Measurements from ENCODE around the gene DUSP12. TPM values are rescaled to one million over a fixed set of nuclear protein-coding genes. Genes with fewer than 3 reads are reported as not detected.
A peak's percentile ranks its signal among the peaks of the same experiment; 100 is the strongest.

DUSP12 gene
- total and polyA plus RNA-seq, 2 donors (not counting 3 experiments of a cell fraction or from before 2014, with no cell fraction given): 26.8 to 31.6 TPM

DNA sequence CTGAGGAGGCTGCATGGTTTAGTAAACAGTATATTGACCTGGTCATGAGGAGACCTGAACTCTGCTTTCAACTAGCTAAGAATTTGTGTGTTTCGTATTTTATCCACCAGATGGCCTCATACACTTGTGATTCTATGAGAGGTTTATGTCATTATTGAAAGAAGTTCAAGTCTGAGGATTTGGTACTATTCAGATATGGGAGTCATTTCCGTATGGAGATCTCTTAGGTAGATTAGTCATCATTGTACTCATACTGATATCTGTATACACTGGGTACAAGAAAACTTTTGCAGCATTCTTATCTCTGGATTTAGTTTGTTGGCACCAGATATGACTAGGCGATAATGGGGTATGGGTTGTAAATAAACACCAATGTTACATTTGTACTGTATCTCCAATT, 43.2 kb downstream of the DUSP12 start:
- peaks cover 6% of the 10 kb centered on the region for H3K79me2 ChIP-seq (ENCODE audit: control insufficient read depth, insufficient read depth, low read length)
- H3K27me3 ChIP-seq (ENCODE audit: control insufficient read depth in 2 of 2, insufficient read depth in 2 of 2, low read length in 2 of 2): no peaks in the 10 kb centered on the region
- BruUV-seq (replicated peaks): no TSS peak
- no peaks in the 10 kb centered on the region for H3K9me3 ChIP-seq (replicated peaks; ENCODE audit: control insufficient read depth, insufficient read depth, low read length)
- H3K9me1 ChIP-seq (replicated peaks; ENCODE audit: control insufficient read depth, extremely low read depth, insufficient read depth, low read length): no peaks in the 10 kb centered on the region
- H3K4me1 ChIP-seq (ENCODE audit: control insufficient read depth, extremely low read depth, insufficient read depth, low read length): peaks cover 14% of the 10 kb centered on the region
- POLR2A ChIA-PET: interaction anchor here (1.2 to 1.6 kb wide), 3 partner anchors 14 to 244 kb away, joined by 3 to 12 read pairs (median 5); partner anchors contain the start of gene OLFML2B
- H3K27ac ChIP-seq (ENCODE audit: insufficient read depth, low read depth, low read length): peak overlapping the region; percentile 2
- no peak overlapping the region for H3K4me3 ChIP-seq (replicated peaks in 1 of 3; ENCODE audit: insufficient read depth in 1 of 3, low read depth in 1 of 3, low read length in 3 of 3)
- no peaks in the 10 kb centered on the region for H4K20me1 ChIP-seq (replicated peaks; ENCODE audit: control insufficient read depth, extremely low read depth, insufficient read depth, low read length)
- CTCF ChIA-PET: interaction anchor here (0.6 to 10.9 kb wide), 67 partner anchors 10 to 716 kb away, joined by 3 to 754 read pairs (median 4); partner anchors contain the start of genes DUSP12 and OLFML2B
- DNase-seq (ENCODE audit: low read depth, low spot score) (peak; percentile 88), FAIRE-seq (peak; percentile 77)
- dilution Hi-C loops (cut with MboI; ENCODE audit: extremely low pct_ligation_motif_present, low sequenced_read_pairs) (no loop called here), intact Hi-C loops (cut with micrococcal nuclease) (loop anchor here (1.0 to 5.0 kb wide), 7 partner anchors 55 to 600 kb away; no protein-coding TSS in a partner anchor)
- H3K9ac ChIP-seq (replicated peaks; ENCODE audit: extremely low read depth, insufficient read depth, low read length): no peak overlapping the region
- TF ChIP-seq, protein P1, sequence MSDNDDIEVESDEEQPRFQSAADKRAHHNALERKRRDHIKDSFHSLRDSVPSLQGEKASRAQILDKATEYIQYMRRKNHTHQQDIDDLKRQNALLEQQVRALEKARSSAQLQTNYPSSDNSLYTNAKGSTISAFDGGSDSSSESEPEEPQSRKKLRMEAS (IDR thresholded peaks at IDR 0.05; ENCODE audit: insufficient read depth, insufficient read length): no peak
- peak; percentile 47 for TF ChIP-seq POLR2AphosphoS5 (IDR thresholded peaks at IDR 0.05; ENCODE audit: insufficient read depth, low read depth, low read length)
- peak; percentile 92 for TF ChIP-seq GATA2 (IDR thresholded peaks at IDR 0.05; ENCODE audit: insufficient read depth, insufficient read length, low read depth, low read length)
- TF ChIP-seq, protein P2, sequence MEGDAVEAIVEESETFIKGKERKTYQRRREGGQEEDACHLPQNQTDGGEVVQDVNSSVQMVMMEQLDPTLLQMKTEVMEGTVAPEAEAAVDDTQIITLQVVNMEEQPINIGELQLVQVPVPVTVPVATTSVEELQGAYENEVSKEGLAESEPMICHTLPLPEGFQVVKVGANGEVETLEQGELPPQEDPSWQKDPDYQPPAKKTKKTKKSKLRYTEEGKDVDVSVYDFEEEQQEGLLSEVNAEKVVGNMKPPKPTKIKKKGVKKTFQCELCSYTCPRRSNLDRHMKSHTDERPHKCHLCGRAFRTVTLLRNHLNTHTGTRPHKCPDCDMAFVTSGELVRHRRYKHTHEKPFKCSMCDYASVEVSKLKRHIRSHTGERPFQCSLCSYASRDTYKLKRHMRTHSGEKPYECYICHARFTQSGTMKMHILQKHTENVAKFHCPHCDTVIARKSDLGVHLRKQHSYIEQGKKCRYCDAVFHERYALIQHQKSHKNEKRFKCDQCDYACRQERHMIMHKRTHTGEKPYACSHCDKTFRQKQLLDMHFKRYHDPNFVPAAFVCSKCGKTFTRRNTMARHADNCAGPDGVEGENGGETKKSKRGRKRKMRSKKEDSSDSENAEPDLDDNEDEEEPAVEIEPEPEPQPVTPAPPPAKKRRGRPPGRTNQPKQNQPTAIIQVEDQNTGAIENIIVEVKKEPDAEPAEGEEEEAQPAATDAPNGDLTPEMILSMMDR (IDR thresholded peaks at IDR 0.05; ENCODE audit: extremely low read depth in 1 of 2, insufficient read depth in 1 of 2, low read depth in 1 of 2, low read length in 2 of 2): peak; percentile 26 to 39
- TF ChIP-seq JUN (IDR thresholded peaks at IDR 0.05; ENCODE audit: borderline replicate concordance, insufficient read depth, insufficient read length, low read depth): peak; percentile 86
- TF ChIP-seq EZH2 (IDR thresholded peaks at IDR 0.05; ENCODE audit: borderline replicate concordance, low read depth, low read length, severe bottlenecking): no peak
- peak; percentile 83 for TF ChIP-seq FOS (IDR thresholded peaks at IDR 0.05; ENCODE audit: borderline replicate concordance, insufficient read depth, low read length)
- TF ChIP-seq MYC (IDR thresholded peaks at IDR 0.05; ENCODE audit: low read depth, low read length): no peak
- TF ChIP-seq POLR2A (IDR thresholded peaks at IDR 0.05; ENCODE audit: low read depth, low read length): peak; percentile 60
- no peak overlapping the region for H2AFZ ChIP-seq (ENCODE audit: low read depth, low read length)
- H3K4me2 ChIP-seq (ENCODE audit: insufficient read depth, low read length): no peak overlapping the region
- peaks cover 0 to 11% of the 10 kb centered on the region in 2 experiments for H3K36me3 ChIP-seq (ENCODE audit: control insufficient read depth in 2 of 2, extremely low read depth in 1 of 2, insufficient read depth in 2 of 2, low read length in 2 of 2)

Measured in endothelial cell of umbilical vein (primary cell).